ENCODE data around the gene EFEMP2.

EFEMP2 gene

GRCh38 chr11:65919573-65920371 lies 47.2 kb upstream of the EFEMP2 start:
- H3K79me2 ChIP-seq, result peaks cover 2% of the 10 kb centered on the region
- no peaks in the 10 kb centered on the region for H3K9me3 ChIP-seq (ENCODE audit: control insufficient read depth, low read length)
- H3K27ac ChIP-seq, result no peak overlapping the region
- peak overlapping the region; percentile 48 for H3K4me3 ChIP-seq (ENCODE audit: low read depth, low read length)
- TF ChIP-seq CTCF (IDR thresholded peaks at IDR 0.05), result no peak
- peak overlapping the region; percentile 1 for H2AFZ ChIP-seq
- peak overlapping the region; percentile 61 for H3K4me2 ChIP-seq (ENCODE audit: low read length)
- no peaks in the 10 kb centered on the region for H3K4me1 ChIP-seq
- H3K36me3 ChIP-seq (ENCODE audit: control insufficient read depth, insufficient read depth, low read length), result no peaks in the 10 kb centered on the region
- no peak overlapping the region for H3K9ac ChIP-seq
- no peaks in the 10 kb centered on the region for H3K27me3 ChIP-seq (ENCODE audit: control insufficient read depth, insufficient read depth, low read length)

GRCh38 chr11:65919141-65919572 lies 46.6 kb upstream of the EFEMP2 start, which contains the start of gene DRAP1:
Gene DRAP1 (plus strand): TSS chr11:65919426. CDS start chr11:65919502, 76 bp downstream.
- no peaks in the 10 kb centered on the region for H3K4me1 ChIP-seq
- H3K36me3 ChIP-seq (ENCODE audit: control insufficient read depth, insufficient read depth, low read length), result no peaks in the 10 kb centered on the region
- H3K4me3 ChIP-seq (ENCODE audit: low read depth, low read length), result peak within 1 kb of the TSS; percentile 86
- H3K9ac ChIP-seq, result peak within 1 kb of the TSS; percentile 84
- peak within 1 kb of the TSS; percentile 74 for H3K27ac ChIP-seq
- H3K9me3 ChIP-seq (ENCODE audit: control insufficient read depth, low read length), result no peaks in the 10 kb centered on the region
- peaks cover 2% of the 10 kb centered on the region for H3K79me2 ChIP-seq
- no peaks in the 10 kb centered on the region for H3K27me3 ChIP-seq (ENCODE audit: control insufficient read depth, insufficient read depth, low read length)
- TF ChIP-seq CTCF (IDR thresholded peaks at IDR 0.05), result no peak
- peak within 1 kb of the TSS; percentile 85 for H2AFZ ChIP-seq
- H3K4me2 ChIP-seq (ENCODE audit: low read length), result peak within 1 kb of the TSS; percentile 96

GRCh38 chr11:65918211-65919140 lies 45.9 kb upstream of the EFEMP2 start, which contains the start of gene C11orf68:
Gene C11orf68 (minus strand): TSS chr11:65919062. CDS start chr11:65919031, 31 bp downstream.
- Histone ChIP-seq H3K9me3 (ENCODE audit: control insufficient read depth, low read length) (no peaks in the 10 kb centered on the region), H3K4me3 (ENCODE audit: low read depth, low read length) (peak within 1 kb of the TSS; percentile 86), H3K79me2 (peaks cover 2% of the 10 kb centered on the region), H3K36me3 (ENCODE audit: control insufficient read depth, insufficient read depth, low read length) (no peaks in the 10 kb centered on the region), H3K27ac (peak within 1 kb of the TSS; percentile 74), H2AFZ (peak within 1 kb of the TSS; percentile 85), H3K4me2 (ENCODE audit: low read length) (peak within 1 kb of the TSS; percentile 96), H3K27me3 (ENCODE audit: control insufficient read depth, insufficient read depth, low read length) (no peaks in the 10 kb centered on the region), H3K9ac (peak within 1 kb of the TSS; percentile 84), H3K4me1 (no peaks in the 10 kb centered on the region)
- TF ChIP-seq CTCF (IDR thresholded peaks at IDR 0.05), result no peak

- Histone ChIP-seq H3K4me2 (ENCODE audit: low read length) (peak overlapping the region; percentile 96), H3K4me3 (ENCODE audit: low read depth, low read length) (peak overlapping the region; percentile 86), H3K27ac (no peak overlapping the region), H3K9me3 (ENCODE audit: control insufficient read depth, low read length) (no peaks in the 10 kb centered on the region), H3K36me3 (ENCODE audit: control insufficient read depth, insufficient read depth, low read length) (no peaks in the 10 kb centered on the region), H3K27me3 (ENCODE audit: control insufficient read depth, insufficient read depth, low read length) (no peaks in the 10 kb centered on the region), H3K4me1 (no peaks in the 10 kb centered on the region), H3K9ac (no peak overlapping the region), H2AFZ (no peak overlapping the region), H3K79me2 (peaks cover 2% of the 10 kb centered on the region)
- TF ChIP-seq CTCF (IDR thresholded peaks at IDR 0.05), result no peak
Measured at GRCh38 chr11:65917434-65918210, 45.0 kb upstream of the EFEMP2 start.
